ENCODE data around the gene CBL. TPM values are rescaled to one million over a fixed set of nuclear protein-coding genes. Genes with fewer than 3 reads are reported as not detected.
"Not testable (repeated sequence)": the region's sequence is repeated elsewhere in the genome, so short reads cannot be mapped to it uniquely, and the experiment has no call there.

The CBL gene
- total RNA-seq, 1 donor, result 9.0 TPM

- Histone ChIP-seq H4K20me1 (ENCODE audit: insufficient read depth, low read length) (no peaks in the 10 kb centered on the region), H3K9me3 (ENCODE audit: low read depth, low read length) (no peaks in the 10 kb centered on the region), H2AFZ (ENCODE audit: low read length) (no peak overlapping the region), H3K36me3 (ENCODE audit: insufficient read depth, low read length) (no peaks in the 10 kb centered on the region), H3K4me1 (ENCODE audit: insufficient read depth, low read length) (no peaks in the 10 kb centered on the region), H3K27me3 (ENCODE audit: insufficient read depth, low read length) (no peaks in the 10 kb centered on the region), H3K4me3 (ENCODE audit: insufficient read depth, low read length) (no peak overlapping the region), H3K79me2 (ENCODE audit: insufficient read depth, low read length) (no peaks in the 10 kb centered on the region), H3K27ac (ENCODE audit: low read depth, low read length) (no peak overlapping the region), H3K4me2 (ENCODE audit: insufficient read depth, low read length) (no peak overlapping the region)
- DNase-seq (ENCODE audit: insufficient read length, low spot score, missing footprints), result peak; percentile 93
- TF ChIP-seq CTCF (IDR thresholded peaks at IDR 0.05; ENCODE audit: extremely low read depth, low read depth, low read length), result peak; percentile 85
These were observed 9.2 kb upstream of the CBL start for GRCh38 chr11:119196833-119197483.

GRCh38 chr11:119198925-119199324, 7.2 kb upstream of the CBL start:
- H3K27ac ChIP-seq (ENCODE audit: low read depth, low read length), result no peak overlapping the region
- H2AFZ ChIP-seq (ENCODE audit: low read length), result no peak overlapping the region
- TF ChIP-seq CTCF (IDR thresholded peaks at IDR 0.05; ENCODE audit: extremely low read depth, low read depth, low read length), result no peak
- no peaks in the 10 kb centered on the region for H3K36me3 ChIP-seq (ENCODE audit: insufficient read depth, low read length)
- no peaks in the 10 kb centered on the region for H3K9me3 ChIP-seq (ENCODE audit: low read depth, low read length)
- no peaks in the 10 kb centered on the region for H4K20me1 ChIP-seq (ENCODE audit: insufficient read depth, low read length)
- DNase-seq (ENCODE audit: insufficient read length, low spot score, missing footprints), result no peak
- no peak overlapping the region for H3K4me2 ChIP-seq (ENCODE audit: insufficient read depth, low read length)
- H3K27me3 ChIP-seq (ENCODE audit: insufficient read depth, low read length), result no peaks in the 10 kb centered on the region
- no peak overlapping the region for H3K4me3 ChIP-seq (ENCODE audit: insufficient read depth, low read length)
- H3K4me1 ChIP-seq (ENCODE audit: insufficient read depth, low read length), result no peaks in the 10 kb centered on the region
- no peaks in the 10 kb centered on the region for H3K79me2 ChIP-seq (ENCODE audit: insufficient read depth, low read length)

- H4K20me1 ChIP-seq (ENCODE audit: insufficient read depth, low read length); H3K27ac ChIP-seq (ENCODE audit: low read depth, low read length); H3K4me2 ChIP-seq (ENCODE audit: insufficient read depth, low read length); H2AFZ ChIP-seq (ENCODE audit: low read length); H3K9me3 ChIP-seq (ENCODE audit: low read depth, low read length); H3K79me2 ChIP-seq (ENCODE audit: insufficient read depth, low read length); H3K27me3 ChIP-seq (ENCODE audit: insufficient read depth, low read length); DNase-seq (ENCODE audit: insufficient read length, low spot score, missing footprints); H3K36me3 ChIP-seq (ENCODE audit: insufficient read depth, low read length); H3K4me1 ChIP-seq (ENCODE audit: insufficient read depth, low read length); H3K4me3 ChIP-seq (ENCODE audit: insufficient read depth, low read length): not testable (repeated sequence)
These were observed 4.9 kb upstream of the CBL start for GRCh38 chr11:119201236-119201635.

- Histone ChIP-seq H3K27me3 (ENCODE audit: insufficient read depth, low read length) (no peaks in the 10 kb centered on the region), H3K4me3 (ENCODE audit: insufficient read depth, low read length) (no peak overlapping the region)
- TF ChIP-seq CTCF (IDR thresholded peaks at IDR 0.05; ENCODE audit: extremely low read depth, low read depth, low read length), result no peak
These were observed 3.6 kb upstream of the CBL start for GRCh38 chr11:119202554-119202953.

More at GRCh38 chr11:119202554-119202953, 3.6 kb upstream of the CBL start:
- Histone ChIP-seq H3K79me2 (ENCODE audit: insufficient read depth, low read length) (peaks cover 12% of the 10 kb centered on the region), H2AFZ (ENCODE audit: low read length) (no peak overlapping the region), H3K9me3 (ENCODE audit: low read depth, low read length) (no peaks in the 10 kb centered on the region), H4K20me1 (ENCODE audit: insufficient read depth, low read length) (peaks cover 4% of the 10 kb centered on the region), H3K36me3 (ENCODE audit: insufficient read depth, low read length) (no peaks in the 10 kb centered on the region), H3K27ac (ENCODE audit: low read depth, low read length) (no peak overlapping the region), H3K4me1 (ENCODE audit: insufficient read depth, low read length) (peaks cover 11% of the 10 kb centered on the region), H3K4me2 (ENCODE audit: insufficient read depth, low read length) (no peak overlapping the region)
- DNase-seq (ENCODE audit: insufficient read length, low spot score, missing footprints), result no peak

Measured in osteoblast (primary cell).